Renal cortical epithelial cell (primary cell): Measurements from ENCODE around the gene SNX9. TPM values are rescaled to one million over a fixed set of nuclear protein-coding genes. Genes with fewer than 3 reads are reported as not detected.
A peak's percentile ranks its signal among the peaks of the same experiment; 100 is the strongest.

Experiments
- DNase-seq: peaks from one replicate; pipeline ENCODE4 v3.0.0-alpha.2; 2011; ENCODE audit warnings: low read depth
- total RNA-seq: library from RNA; depleted of rRNA; stranded (reverse); fragments of >200 nt; gene quantifications from 2 replicates; pipeline ENCODE4 v1.2.3, GENCODE V29; 2014

Gene SNX9
- total RNA-seq, 1 donor from 2014 or later = 45.7 TPM

DNA sequence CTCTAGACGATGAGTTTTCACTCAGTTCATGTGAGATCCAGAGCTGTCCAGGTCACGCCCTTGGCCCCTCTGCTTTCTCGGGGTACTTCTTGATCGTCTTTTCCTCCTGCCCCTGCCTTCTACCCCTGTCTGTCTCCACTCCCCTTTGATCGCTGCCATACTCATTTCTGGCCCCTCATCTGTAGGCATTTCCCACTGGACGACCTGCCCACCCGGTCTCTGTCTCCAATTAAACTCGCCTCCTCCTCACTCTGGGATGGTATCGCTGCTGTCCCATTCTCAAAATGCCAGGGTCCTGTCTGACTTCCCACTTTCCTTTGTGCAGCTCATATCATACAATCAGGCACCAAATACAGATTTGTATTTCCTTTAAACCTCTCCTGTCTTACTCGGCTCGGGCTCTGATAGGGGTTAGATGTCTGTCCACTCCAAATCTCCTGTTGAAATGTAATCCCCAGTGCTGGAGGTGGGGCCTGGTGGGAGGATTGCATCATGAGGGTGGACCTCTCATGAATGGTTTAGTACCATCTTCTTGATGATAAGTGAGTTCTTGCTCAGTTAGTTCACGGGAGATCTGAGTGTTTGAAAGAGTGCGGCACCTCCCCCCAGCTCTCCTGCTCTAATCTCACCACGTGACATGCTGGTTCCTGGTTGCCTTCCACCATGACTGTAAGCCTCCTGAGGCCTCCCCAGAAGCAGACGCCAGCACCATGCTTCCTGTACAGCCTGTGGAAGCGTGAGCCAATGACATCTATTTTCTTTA, 155.2 kb downstream of the SNX9 start:
- DNase-seq = no peak

DNA sequence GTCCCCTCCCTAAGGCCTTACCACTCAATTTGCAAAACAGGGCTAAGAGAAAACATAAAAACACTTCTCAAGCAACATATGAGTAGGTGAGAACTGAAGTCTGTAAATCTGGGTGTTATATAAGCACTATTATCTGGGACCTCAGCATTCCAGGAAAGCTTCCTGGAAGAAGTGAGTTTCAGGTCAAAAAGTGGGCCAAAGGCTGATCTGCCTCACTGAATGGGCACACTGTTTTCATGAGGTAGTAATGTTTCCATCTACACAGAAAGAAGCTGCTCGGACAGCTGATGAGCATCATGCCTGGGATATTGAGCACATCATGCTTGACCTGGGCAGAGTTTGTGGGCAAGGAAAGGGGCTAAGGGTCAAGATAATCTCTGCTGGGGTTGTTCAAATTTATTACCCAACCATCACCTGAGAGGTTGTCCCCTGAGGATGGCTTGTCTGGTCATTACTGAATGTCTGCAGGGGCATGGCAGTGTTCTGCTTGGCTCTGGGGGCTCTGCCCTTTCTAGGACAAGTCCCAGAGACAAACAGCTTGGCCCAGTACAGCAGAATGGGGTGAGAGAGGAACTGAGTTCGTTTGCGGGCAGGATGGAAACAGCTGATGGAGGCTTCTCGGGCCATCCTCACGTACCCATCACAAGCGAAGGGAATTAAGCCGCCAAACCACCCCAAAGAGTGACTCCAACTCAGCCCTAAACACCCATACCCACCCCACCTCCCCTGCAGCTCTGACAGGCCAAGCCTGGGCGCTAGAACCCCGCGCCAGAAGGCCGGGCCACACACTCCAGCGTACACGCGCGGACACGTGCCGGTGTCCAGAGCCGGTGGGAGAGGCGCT, 157.5 kb downstream of the SNX9 start:
- DNase-seq = no peak

- no peak for DNase-seq
Observed at GRCh38 chr6:157981132-157981394, 158.0 kb downstream of the SNX9 start.

GRCh38 chr6:157981395-157982101, 158.5 kb downstream of the SNX9 start, which contains the start of gene SYNJ2:
SYNJ2 (plus strand) TSS chr6:157981863; CDS start chr6:157981962, 99 bp downstream.
- peak; percentile 35 for DNase-seq

GRCh38 chr6:157982102-157982562, 159.1 kb downstream of the SNX9 start:
- no peak for DNase-seq

- no peak for DNase-seq
Observed at GRCh38 chr6:157982563-157983405, 159.7 kb downstream of the SNX9 start.

GRCh38 chr6:157983406-157984119, 160.5 kb downstream of the SNX9 start:
- DNase-seq = no peak

DNA sequence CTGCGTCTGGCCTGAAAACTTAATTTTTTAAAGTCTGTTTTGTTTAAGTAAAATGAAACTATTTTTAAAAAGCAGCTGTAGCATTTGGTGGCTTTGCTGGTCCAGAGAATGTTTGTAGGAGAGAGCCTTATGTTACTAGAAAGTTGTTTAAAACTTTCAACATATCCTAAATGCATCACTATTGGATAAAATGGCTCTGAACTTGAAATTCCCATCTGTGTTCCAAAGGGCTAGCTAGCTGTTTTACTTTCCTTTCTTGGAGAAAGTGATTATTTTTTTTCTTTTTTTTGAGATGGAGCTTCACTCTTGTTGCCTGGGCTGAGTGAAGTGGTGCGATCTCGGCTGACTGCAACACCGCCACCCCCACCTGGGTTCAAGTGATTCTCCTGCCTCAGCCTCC, 161.1 kb downstream of the SNX9 start:
- no peak for DNase-seq

DNA sequence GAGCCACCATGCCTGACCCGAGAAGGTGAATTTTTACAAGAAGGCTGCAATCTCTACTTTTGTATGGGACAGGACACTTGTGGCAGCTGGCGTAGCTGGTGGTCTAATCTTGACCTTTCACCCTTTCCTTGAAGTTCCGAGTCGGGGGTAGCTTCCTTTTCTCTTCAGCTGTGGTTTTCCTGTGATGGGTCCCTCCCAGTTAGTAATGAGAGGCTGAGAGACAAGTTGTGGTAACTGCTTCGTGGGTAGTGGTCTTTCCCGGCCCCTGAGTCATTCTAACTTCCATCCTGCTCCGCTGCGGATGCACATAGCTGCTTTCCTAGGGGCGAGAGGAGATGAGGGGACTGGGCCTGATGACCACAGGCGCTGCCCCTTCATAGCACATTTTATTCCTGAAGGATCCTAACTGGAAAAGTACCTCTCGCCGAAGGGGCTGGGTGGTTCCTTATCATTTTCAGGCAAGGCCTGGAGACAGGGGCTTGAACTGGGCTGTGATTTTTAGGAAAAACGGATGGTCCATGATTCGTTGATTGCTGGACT, 161.7 kb downstream of the SNX9 start:
- no peak for DNase-seq

DNA sequence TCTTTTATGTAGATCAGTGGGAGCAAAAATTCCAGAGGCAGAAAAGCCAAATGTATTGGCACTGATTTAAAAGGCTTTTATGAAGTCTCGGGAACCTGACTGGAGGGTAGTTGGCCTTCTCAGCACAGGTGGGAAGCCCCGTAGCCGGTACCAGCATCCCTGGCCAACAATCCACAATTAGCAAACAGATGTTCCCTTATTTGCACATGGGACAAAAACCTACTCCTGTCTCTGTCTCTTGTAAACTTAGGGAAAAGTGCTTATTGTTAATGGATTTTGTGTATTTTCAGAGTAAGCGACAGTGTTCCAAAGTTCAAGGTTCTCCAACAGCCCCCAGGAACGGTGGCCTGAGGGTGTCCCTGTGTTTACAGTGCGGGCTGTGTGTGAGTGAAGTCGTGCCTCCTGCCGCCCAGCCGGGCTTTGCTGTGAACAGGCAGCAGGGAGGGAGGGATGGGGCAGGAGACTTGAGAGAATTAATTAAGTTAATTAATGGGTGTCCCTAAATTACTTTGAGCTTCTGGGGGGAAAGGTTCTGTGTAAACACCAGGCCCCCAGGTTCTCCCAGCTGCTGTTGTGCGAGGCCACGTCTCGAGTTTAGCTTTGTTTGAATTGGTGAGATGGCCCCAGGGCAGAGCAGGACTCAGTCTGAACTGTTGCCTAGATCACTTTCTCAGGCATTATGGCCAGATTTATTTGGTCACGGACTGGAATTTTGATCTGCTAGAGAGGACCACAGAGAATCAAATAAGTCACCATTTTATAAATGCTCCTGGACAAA, 162.5 kb downstream of the SNX9 start:
- peak; percentile 57 for DNase-seq

GRCh38 chr6:157987788-157988699, 165.0 kb downstream of the SNX9 start:
- DNase-seq = no peak

DNA sequence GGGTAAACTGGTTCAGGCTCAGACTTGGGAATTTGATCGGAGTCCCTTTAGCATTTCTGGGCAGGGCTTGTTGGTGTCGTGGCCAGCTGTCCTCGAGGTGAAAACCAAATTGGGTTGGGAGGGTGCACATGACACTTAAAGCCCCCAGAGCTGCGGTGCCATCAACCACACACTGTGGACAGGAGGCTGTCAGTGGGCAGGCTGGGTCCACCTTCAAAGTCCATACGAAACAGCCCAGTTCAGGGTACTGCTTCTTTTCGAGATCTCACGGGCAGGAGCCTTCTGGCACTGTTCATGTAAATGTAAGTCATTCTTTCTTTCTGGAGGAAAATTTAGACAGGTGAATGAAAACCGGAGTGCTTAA, 165.6 kb downstream of the SNX9 start:
- no peak for DNase-seq

DNA sequence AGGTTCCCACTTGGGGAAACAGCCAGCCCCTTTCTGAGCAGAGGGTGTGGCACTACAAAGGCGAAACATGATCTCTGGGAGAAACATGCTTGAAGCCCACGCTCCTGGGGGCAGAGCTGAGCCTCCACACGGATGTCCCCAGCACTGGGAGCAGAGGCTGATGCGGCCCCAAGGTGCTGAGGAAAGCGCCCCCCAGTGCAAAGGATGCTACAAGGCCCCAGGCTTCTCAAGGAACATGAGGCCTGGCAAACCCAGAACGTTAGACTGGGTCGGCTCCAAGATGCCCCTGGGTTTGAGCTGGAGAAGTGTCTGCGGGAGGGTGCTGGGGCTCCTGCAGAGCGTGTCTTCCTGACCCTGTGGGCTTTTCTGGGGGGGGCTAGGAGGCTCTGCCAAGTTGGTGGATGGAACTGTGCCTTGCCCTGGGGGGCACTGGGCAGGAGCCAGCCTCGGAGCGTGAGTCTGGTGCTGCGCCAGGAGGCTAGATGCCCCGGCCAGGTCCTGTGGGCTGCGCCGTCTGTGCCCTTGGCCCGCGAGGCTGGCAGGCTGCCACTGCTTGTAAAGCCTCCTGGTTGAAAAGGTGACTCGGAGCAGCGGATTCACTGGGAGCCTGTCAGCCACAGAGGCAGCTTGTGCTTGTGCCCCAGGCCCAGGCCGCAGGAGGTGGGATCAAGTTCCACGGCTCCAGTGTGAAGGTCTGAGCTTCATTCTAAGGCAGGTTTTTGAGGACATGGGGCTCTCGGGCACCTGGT, 166.7 kb downstream of the SNX9 start:
- peak; percentile 78 for DNase-seq

- DNase-seq = no peak
Observed at GRCh38 chr6:157990321-157991066, 167.4 kb downstream of the SNX9 start.

DNA sequence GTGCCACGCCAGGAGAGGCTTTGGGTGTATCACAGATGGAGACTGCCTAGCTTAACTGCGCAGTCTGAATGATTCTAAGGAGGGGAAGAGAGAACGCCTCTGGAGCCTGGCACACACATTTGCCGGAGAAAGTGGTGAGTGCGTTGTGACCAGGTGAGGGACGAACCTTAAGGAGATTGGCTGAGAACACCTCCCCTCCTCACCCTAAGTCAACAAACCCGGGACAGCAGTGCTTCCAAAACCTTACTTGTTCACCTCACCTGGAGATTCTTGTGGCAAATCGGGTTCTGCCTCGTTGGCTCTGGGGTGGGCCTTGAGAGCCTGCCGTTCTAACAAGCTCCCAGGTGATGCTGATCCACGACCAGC, 168.0 kb downstream of the SNX9 start:
- no peak for DNase-seq

DNA sequence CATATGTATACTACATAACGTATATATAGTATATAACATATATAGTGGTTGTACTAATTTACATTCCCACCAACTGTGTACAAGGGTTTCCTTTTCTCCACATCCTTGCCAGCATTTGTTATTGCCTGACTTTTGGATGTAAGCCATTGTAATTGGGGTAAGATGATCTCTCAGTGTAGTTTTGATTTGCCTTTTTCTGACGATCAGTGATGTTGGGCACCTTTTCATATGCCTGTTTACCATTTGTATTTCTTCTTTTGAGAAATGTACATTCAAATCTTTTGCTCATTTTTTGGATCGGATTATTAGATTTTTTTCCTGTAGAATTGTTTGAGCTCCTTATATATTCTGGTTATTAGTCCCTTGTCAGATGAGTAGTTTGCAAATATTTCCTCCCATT, 170.0 kb downstream of the SNX9 start:
- DNase-seq = no peak

GRCh38 chr6:157994125-157994795, 171.2 kb downstream of the SNX9 start:
- DNase-seq = no peak
